Spleen (tissue), 11 donors: ENCODE results near the gene FABP3. TPM values are rescaled to one million over a fixed set of nuclear protein-coding genes. Genes with fewer than 3 reads are reported as not detected.

Source experiments
- DNase-seq: peaks from one replicate; pipeline ENCODE4 v3.0.0-alpha.2; 2020
- H3K27ac ChIP-seq, 8 donors: fragments of 200-600 bp; sonication (generic) in 7 of 8; 1 replicate in 4 of 8; 2 replicates in 4 of 8; pipeline versions ENCODE4 v1.5.0 to v1.8.0; 2016 to 2021; ENCODE audit warnings: inconsistent platforms in 4 of 8, mild to moderate bottlenecking in 4 of 8, moderate library complexity in 1 of 8
- H3K27me3 ChIP-seq, 7 donors: fragments of 200-600 bp; sonication (generic) in 6 of 7; replicated peaks in 1 of 7; 1 replicate in 4 of 7; 2 replicates in 3 of 7; pipeline versions ENCODE4 v1.5.0 to v1.8.0; 2016 to 2021; ENCODE audit warnings: inconsistent platforms in 3 of 7, mild to moderate bottlenecking in 1 of 7
- H3K36me3 ChIP-seq, 6 donors: fragments of 200-600 bp; sonication (generic) in 5 of 6; 1 replicate in 4 of 6; 2 replicates in 2 of 6; pipeline versions ENCODE4 v1.5.0 to v1.8.0; 2016 to 2021; ENCODE audit warnings: inconsistent platforms in 2 of 6
- H3K4me1 ChIP-seq, 6 donors: fragments of 200-600 bp; sonication (generic) in 5 of 6; 1 replicate in 3 of 6; 2 replicates in 3 of 6; pipeline versions ENCODE4 v1.5.0 to v1.8.0; 2016 to 2021; ENCODE audit warnings: inconsistent platforms in 3 of 6
- H3K4me3 ChIP-seq, 8 donors: fragments of 200-600 bp; sonication (generic) in 7 of 8; 1 replicate in 4 of 8; 2 replicates in 4 of 8; pipeline versions ENCODE4 v1.5.0 to v1.8.0; 2016 to 2021; ENCODE audit warnings: inconsistent platforms in 4 of 8, mild to moderate bottlenecking in 4 of 8, moderate library complexity in 2 of 8
- H3K9me3 ChIP-seq, 8 donors: fragments of 200-600 bp; sonication (generic) in 7 of 8; 1 replicate in 4 of 8; 2 replicates in 4 of 8; pipeline versions ENCODE4 v1.5.0 to v1.8.0; 2016 to 2021; ENCODE audit warnings: inconsistent platforms in 4 of 8
- CTCF ChIP-seq, 11 experiments: fragments of 200-600 bp in 7 of 11; fragments of 450-650 bp in 4 of 11; sonication (generic) in 4 of 11; IDR thresholded peaks in 8 of 11; conservative IDR thresholded peaks in 3 of 11; 1 replicate in 7 of 11; 2 replicates in 4 of 11; pipeline versions ENCODE4 v1.4.0 to v1.8.0; 2016 to 2021; ENCODE audit warnings: antibody characterized with exemption in 11 of 11, inconsistent platforms in 4 of 11, mild to moderate bottlenecking in 1 of 11
- POLR2A ChIP-seq, 3 donors: fragments of 450-650 bp; IDR thresholded peaks; one replicate each; pipeline ENCODE4 v1.5.1; 2017; ENCODE audit warnings: antibody characterized with exemption in 3 of 3, mild to moderate bottlenecking in 1 of 3
- POLR2AphosphoS5 ChIP-seq, 3 donors: sonication (generic); formaldehyde crosslinking; IDR thresholded peaks; one replicate each; pipeline ENCODE4 v1.5.1; 2017; ENCODE audit warnings: antibody characterized with exemption in 3 of 3
- WGBS, 5 donors: extraction: QIAGEN DNeasy Blood & Tissue Kit in 3 of 5; methylation state at CpG; one replicate each; pipeline versions ENCODE4 v1.1.5 to v1.1.7; 2013 to 2018; 5-methylcytosine and 5-hydroxymethylcytosine counted together
- intact Hi-C: fragments of 100-400 bp; cut with DNase I; formaldehyde crosslinking; loops from one replicate; pipeline ENCODE4 v1.15.0; 2023; ENCODE audit warnings: low total_unique reads
- polyA plus RNA-seq, 3 donors: library from polyadenylated mRNA; stranded (reverse); fragments of 200-250 nt; gene quantifications; one replicate each; pipeline ENCODE4 v1.2.1, GENCODE V29; 2013
- total RNA-seq, 7 donors: library from RNA; depleted of rRNA in 3 of 7; stranded (reverse); fragments of >200 nt in 3 of 7; fragmentation: NEBNext Ultra II Directional in 4 of 7; extraction: Animal tissue kit (Norgen Biotek cat#: 25700) in 4 of 7; gene quantifications; one replicate each; pipeline versions ENCODE4 v1.1.0 to v1.2.1, GENCODE V29; 2016 to 2021
- donor health status: healthy with polysubstance abuse.
- donor health status: DM: no; HTN: no; CAD: no; lungs with moderate emphysema.
- donor health status: DM: no; HTN: no; CAD: no.
- donor health status: Bipolar disorder and iron deficiency.
- donor health status: healthy.
- donor health status: DM: no; HTN: no; CAD: no.
- donor health status: DM: yes; HTN: yes; CAD: no.

FABP3 gene
- total and polyA plus RNA-seq, 10 donors, result 4.1 to 57.1 (median 23.4) TPM

- peaks cover 0 to 71% (median 28%) of the 10 kb centered on the region in 6 donors for H3K36me3 ChIP-seq
- intact Hi-C loops, result no loop called here
- H3K4me1 ChIP-seq, result no peaks in the 10 kb centered on the region
- no peak for DNase-seq
- TF ChIP-seq POLR2AphosphoS5 (IDR thresholded peaks at IDR 0.05) (no peak), CTCF (IDR thresholded peaks at IDR 0.05 in 8 of 11, conservative IDR thresholded peaks at IDR 0.05 in 3 of 11) (no peak), POLR2A (IDR thresholded peaks at IDR 0.05) (no peak)
- no peaks in the 10 kb centered on the region for H3K9me3 ChIP-seq
- no peak overlapping the region for H3K4me3 ChIP-seq
- no peaks in the 10 kb centered on the region for H3K27me3 ChIP-seq
- 92 to 100% (median 97%) methylated on average over 3 of the region's 3 CpGs for WGBS, 5 donors
- H3K27ac ChIP-seq, result no peak overlapping the region
Observed at GRCh38 chr1:31324992-31325391, 47.9 kb downstream of the FABP3 start.

- Histone ChIP-seq H3K9me3 (no peaks in the 10 kb centered on the region), H3K36me3 (peaks cover 0 to 80% (median 36%) of the 10 kb centered on the region in 6 donors), H3K27me3 (no peaks in the 10 kb centered on the region), H3K4me1 (no peaks in the 10 kb centered on the region), H3K27ac (no peak overlapping the region), H3K4me3 (no peak overlapping the region)
- intact Hi-C loops, result no loop called here
- no peak for DNase-seq
- TF ChIP-seq POLR2A (IDR thresholded peaks at IDR 0.05) (no peak), POLR2AphosphoS5 (IDR thresholded peaks at IDR 0.05) (no peak), CTCF (IDR thresholded peaks at IDR 0.05 in 8 of 11, conservative IDR thresholded peaks at IDR 0.05 in 3 of 11) (no peak)
- WGBS, 5 donors, result 95 to 99% (median 95%) methylated on average over 4 of the region's 4 CpGs
Observed at GRCh38 chr1:31324093-31324492, 48.8 kb downstream of the FABP3 start.

GRCh38 chr1:31318146-31318545 lies 54.7 kb downstream of the FABP3 start:
- intact Hi-C loops, result no loop called here
- TF ChIP-seq POLR2A (IDR thresholded peaks at IDR 0.05) (no peak), CTCF (IDR thresholded peaks at IDR 0.05 in 8 of 11, conservative IDR thresholded peaks at IDR 0.05 in 3 of 11) (no peak), POLR2AphosphoS5 (IDR thresholded peaks at IDR 0.05) (no peak)
- Histone ChIP-seq H3K36me3 (peaks cover 0 to 100% (median 58%) of the 10 kb centered on the region in 6 donors), H3K4me3 (no peak overlapping the region), H3K27ac (no peak overlapping the region), H3K9me3 (no peaks in the 10 kb centered on the region), H3K4me1 (no peaks in the 10 kb centered on the region), H3K27me3 (no peaks in the 10 kb centered on the region)
- DNase-seq, result no peak
- WGBS, 5 donors, result 86 to 100% (median 97%) methylated on average over 1 of the region's 1 CpG

- H3K4me1 ChIP-seq, result no peaks in the 10 kb centered on the region
- intact Hi-C loops, result no loop called here
- WGBS, 5 donors, result 95 to 100% (median 97%) methylated on average over 3 of the region's 3 CpGs
- DNase-seq, result no peak
- no peak overlapping the region for H3K27ac ChIP-seq
- H3K9me3 ChIP-seq, result no peaks in the 10 kb centered on the region
- peaks cover 0 to 100% (median 73%) of the 10 kb centered on the region in 6 donors for H3K36me3 ChIP-seq
- no peak for TF ChIP-seq POLR2AphosphoS5 (IDR thresholded peaks at IDR 0.05)
- no peak for TF ChIP-seq CTCF (IDR thresholded peaks at IDR 0.05 in 8 of 11, conservative IDR thresholded peaks at IDR 0.05 in 3 of 11)
- no peak for TF ChIP-seq POLR2A (IDR thresholded peaks at IDR 0.05)
- H3K27me3 ChIP-seq, result no peaks in the 10 kb centered on the region
- H3K4me3 ChIP-seq, result no peak overlapping the region
Observed at GRCh38 chr1:31315902-31316301, 57.0 kb downstream of the FABP3 start.

Other genes starting within 250 kb of the FABP3 start
- not detected for gene NKAIN1, start 133.2 kb downstream of the FABP3 start, total RNA-seq
- gene NKAIN1, start 133.2 kb downstream of the FABP3 start, polyA plus RNA-seq, result under 1 TPM in 1 of 3 donors, not detected in 2; 0.08 TPM
- 10 to 100 TPM; 38.8 to 53.0 (median 44.8) TPM for gene SNRNP40, start 76.3 kb downstream of the FABP3 start, total RNA-seq
- gene SNRNP40, start 76.3 kb downstream of the FABP3 start, polyA plus RNA-seq, result 10 to 100 TPM; 21.4 to 37.5 (median 29.6) TPM
- gene ZCCHC17, start 76.0 kb downstream of the FABP3 start, total RNA-seq, result 10 to 100 TPM; 16.1 to 23.7 (median 18.2) TPM
- gene ZCCHC17, start 76.0 kb downstream of the FABP3 start, polyA plus RNA-seq, result 10 to 100 TPM; 24.1 to 31.7 (median 29.8) TPM
- gene SERINC2, start 40.1 kb upstream of the FABP3 start, total RNA-seq, result 1 to 10 TPM; 1.4 to 8.7 (median 2.8) TPM
- gene SERINC2, start 40.1 kb upstream of the FABP3 start, polyA plus RNA-seq, result 1 to 10 TPM; 1.3 to 4.1 (median 2.4) TPM
- 100 to 1,000 TPM; 124 to 393 (median 243) TPM for gene TINAGL1, start 203.4 kb upstream of the FABP3 start, total RNA-seq
- gene TINAGL1, start 203.4 kb upstream of the FABP3 start, polyA plus RNA-seq, result 10 to 100 TPM; 18.5 to 98.9 (median 38.0) TPM
- not detected for gene HCRTR1, start 244.6 kb upstream of the FABP3 start, total RNA-seq
- gene HCRTR1, start 244.6 kb upstream of the FABP3 start, polyA plus RNA-seq, result under 1 TPM in 1 of 3 donors, not detected in 2; 0.06 TPM